ENCODE results near the gene CDYL2. TPM values are rescaled to one million over a fixed set of nuclear protein-coding genes. Genes with fewer than 3 reads are reported as not detected.

Gene CDYL2
- total RNA-seq, 2 experiments from 2014 or later, result 60.8 to 63.2 TPM

GRCh38 chr16:80615735-80616134 lies 188.7 kb downstream of the CDYL2 start:
- Mint-ChIP-seq H3K4me1 (peaks cover 3% of the 10 kb centered on the region), H3K4me3 (no peak overlapping the region), H3K27me3 (no peaks in the 10 kb centered on the region), H3K36me3 (peaks cover 59% of the 10 kb centered on the region), H3K9me3 (ENCODE audit: low read depth) (peaks cover 2% of the 10 kb centered on the region), H3K27ac (no peak overlapping the region)
- ATAC-seq (no peak), DNase-seq (no peak)
- CTCF ChIA-PET, result no interaction called here

DNA sequence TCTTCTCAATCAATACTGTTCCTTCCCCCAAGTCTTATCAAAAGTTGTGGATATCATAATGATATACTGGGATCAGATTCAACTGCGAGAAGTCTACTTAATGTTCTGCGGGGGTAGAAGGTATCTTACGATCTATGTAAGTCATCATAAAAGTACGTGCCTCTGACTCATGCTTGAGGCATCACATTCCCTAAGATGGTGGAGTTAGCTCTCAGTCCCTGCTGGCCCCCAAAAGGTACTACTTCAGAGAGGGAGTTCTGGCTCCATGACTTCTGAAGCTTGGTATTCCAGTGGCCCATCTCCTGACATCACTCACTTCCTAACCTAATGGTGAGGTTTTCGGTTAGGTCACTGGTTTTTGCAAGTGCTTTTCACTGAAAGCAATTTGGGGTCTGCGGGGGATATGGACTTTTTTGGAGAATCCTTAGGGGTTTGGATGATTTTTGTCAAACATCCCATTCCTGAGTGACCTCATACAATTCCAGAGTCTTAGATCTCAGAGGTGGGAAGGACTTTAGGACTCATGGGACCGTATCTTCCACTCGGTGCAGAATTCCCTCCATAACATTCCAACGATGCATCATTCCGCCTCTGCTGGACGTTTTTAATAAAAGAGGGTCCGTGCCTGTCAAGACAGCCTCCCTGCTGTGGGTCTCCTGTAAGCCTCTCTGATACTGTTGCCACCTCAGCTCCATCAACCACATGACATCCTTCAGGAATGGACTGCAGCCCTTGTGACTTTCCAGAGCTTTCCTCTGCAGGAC lies 189.3 kb downstream of the CDYL2 start:
- no peak for ATAC-seq
- no peak overlapping the region for H3K27ac Mint-ChIP-seq
- CTCF ChIA-PET, result interaction anchor here (0.6 to 1.2 kb wide), 4 partner anchors 8 to 294 kb away, joined by 3 read pairs; no protein-coding TSS in a partner anchor
- no peak overlapping the region for H3K4me3 Mint-ChIP-seq
- DNase-seq, result no peak
- H3K9me3 Mint-ChIP-seq (ENCODE audit: low read depth), result peaks cover 2% of the 10 kb centered on the region
- H3K4me1 Mint-ChIP-seq, result peaks cover 3% of the 10 kb centered on the region
- H3K27me3 Mint-ChIP-seq, result no peaks in the 10 kb centered on the region
- peaks cover 59% of the 10 kb centered on the region for H3K36me3 Mint-ChIP-seq

DNA sequence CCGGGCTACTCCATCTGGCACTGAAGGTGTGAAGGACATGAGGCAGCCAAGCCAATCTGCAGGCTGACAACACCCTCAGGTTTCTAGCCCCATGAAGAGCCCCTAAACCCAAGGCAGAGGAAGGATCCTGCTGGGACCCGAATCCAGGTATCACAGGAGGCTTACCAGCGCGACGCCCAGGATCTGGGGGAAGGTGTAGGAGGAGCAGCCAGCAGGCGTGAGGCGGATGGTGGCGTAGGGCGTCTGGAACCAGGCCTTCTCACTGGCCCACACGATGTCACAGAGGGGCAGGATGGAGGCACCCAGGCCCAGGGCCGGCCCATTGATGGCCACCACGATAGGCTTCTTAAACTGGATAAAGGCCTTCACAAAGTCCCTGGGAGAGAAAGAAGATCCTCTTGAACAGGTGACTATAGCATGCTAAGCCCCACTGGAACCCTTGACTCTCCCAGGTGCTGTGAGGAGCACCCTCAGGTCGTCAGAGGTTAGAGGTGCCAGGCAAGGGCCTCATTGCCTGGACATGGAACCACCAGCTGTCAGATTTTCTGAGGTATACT lies 191.9 kb downstream of the CDYL2 start:
- no peaks in the 10 kb centered on the region for H3K27me3 Mint-ChIP-seq
- H3K36me3 Mint-ChIP-seq, result peaks cover 64% of the 10 kb centered on the region
- DNase-seq, result no peak
- no peak overlapping the region for H3K27ac Mint-ChIP-seq
- CTCF ChIA-PET, result no interaction called here
- ATAC-seq, result no peak
- peaks cover 2% of the 10 kb centered on the region for H3K9me3 Mint-ChIP-seq (ENCODE audit: low read depth)
- H3K4me1 Mint-ChIP-seq, result peaks cover 6% of the 10 kb centered on the region
- H3K4me3 Mint-ChIP-seq, result no peak overlapping the region

DNA sequence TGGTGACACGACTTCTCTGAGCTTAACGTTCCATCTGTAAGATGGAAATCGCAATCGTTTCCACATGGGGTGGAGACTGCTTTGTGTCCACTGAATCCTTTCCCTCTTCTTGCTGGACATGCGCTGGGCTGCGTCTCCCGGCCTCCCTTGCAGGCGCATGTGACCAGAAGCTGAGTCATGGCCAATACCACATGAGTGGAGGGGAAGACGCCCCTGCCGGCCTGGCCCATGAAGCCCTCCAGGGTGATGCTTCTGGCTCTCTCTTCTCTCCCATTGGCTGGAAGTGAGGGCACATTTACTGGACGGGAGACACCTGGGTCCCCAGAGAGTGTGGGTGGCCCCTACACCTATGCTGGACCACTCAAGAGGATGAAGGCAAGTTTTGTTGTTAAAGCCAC lies 192.5 kb downstream of the CDYL2 start:
- no peak for ATAC-seq
- CTCF ChIA-PET, result no interaction called here
- no peak overlapping the region for H3K4me3 Mint-ChIP-seq
- DNase-seq, result no peak
- H3K27me3 Mint-ChIP-seq, result no peaks in the 10 kb centered on the region
- H3K4me1 Mint-ChIP-seq, result peaks cover 9% of the 10 kb centered on the region
- peaks cover 2% of the 10 kb centered on the region for H3K9me3 Mint-ChIP-seq (ENCODE audit: low read depth)
- H3K27ac Mint-ChIP-seq, result no peak overlapping the region
- peaks cover 67% of the 10 kb centered on the region for H3K36me3 Mint-ChIP-seq

- CTCF ChIA-PET, result interaction anchor here (1.6 kb wide), 1 partner anchor 85 kb away, joined by 3 read pairs; no protein-coding TSS in a partner anchor
- H3K4me1 Mint-ChIP-seq, result peaks cover 14% of the 10 kb centered on the region
- no peak overlapping the region for H3K4me3 Mint-ChIP-seq
- ATAC-seq, result no peak
- DNase-seq, result no peak
- peaks cover 69% of the 10 kb centered on the region for H3K36me3 Mint-ChIP-seq
- H3K27me3 Mint-ChIP-seq, result no peaks in the 10 kb centered on the region
- H3K9me3 Mint-ChIP-seq (ENCODE audit: low read depth), result peaks cover 5% of the 10 kb centered on the region
- no peak overlapping the region for H3K27ac Mint-ChIP-seq
Observed at GRCh38 chr16:80611171-80611929, 193.0 kb downstream of the CDYL2 start.

DNA sequence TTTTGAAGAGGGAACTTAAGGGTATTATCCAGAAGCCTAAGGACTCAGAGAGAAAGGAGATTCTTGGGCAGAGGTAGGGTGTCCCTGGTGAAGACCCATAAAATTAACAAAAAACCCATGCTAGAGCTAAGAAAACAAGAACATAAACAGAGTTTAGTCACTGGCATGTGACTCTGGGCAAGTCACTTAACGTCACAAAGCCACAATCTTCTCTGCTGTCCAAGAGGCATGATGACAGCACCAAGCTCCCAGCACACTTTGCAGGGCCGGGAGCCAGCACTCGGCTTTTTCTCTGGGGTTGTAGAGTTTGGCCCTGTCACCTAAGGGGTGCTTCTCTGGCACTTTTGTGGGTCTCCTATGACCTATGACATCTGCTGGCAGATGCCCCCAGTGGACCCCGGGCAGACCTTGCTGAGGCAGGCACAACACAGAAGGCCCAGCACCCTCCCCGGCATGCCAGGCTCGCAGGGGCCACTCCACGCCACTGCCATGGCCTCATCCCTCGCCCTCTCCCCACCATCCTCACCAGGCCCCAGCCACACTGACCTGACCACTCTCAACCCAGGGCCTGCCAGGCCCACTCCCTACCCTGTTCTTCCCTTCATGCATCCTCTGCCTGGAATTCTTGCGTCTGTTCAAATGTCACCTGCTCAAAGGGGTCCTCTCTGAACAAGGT lies 193.8 kb downstream of the CDYL2 start:
- H3K4me1 Mint-ChIP-seq, result peaks cover 19% of the 10 kb centered on the region
- H3K27me3 Mint-ChIP-seq, result no peaks in the 10 kb centered on the region
- H3K36me3 Mint-ChIP-seq, result peaks cover 70% of the 10 kb centered on the region
- DNase-seq, result no peak
- no peak for ATAC-seq
- peaks cover 5% of the 10 kb centered on the region for H3K9me3 Mint-ChIP-seq (ENCODE audit: low read depth)
- H3K27ac Mint-ChIP-seq, result no peak overlapping the region
- H3K4me3 Mint-ChIP-seq, result no peak overlapping the region
- CTCF ChIA-PET, result interaction anchor here (1.6 kb wide), 1 partner anchor 84 kb away, joined by 3 read pairs; no protein-coding TSS in a partner anchor

GRCh38 chr16:80608946-80609345 lies 195.5 kb downstream of the CDYL2 start:
- H3K27ac Mint-ChIP-seq, result no peak overlapping the region
- H3K9me3 Mint-ChIP-seq (ENCODE audit: low read depth), result peaks cover 3% of the 10 kb centered on the region
- H3K4me3 Mint-ChIP-seq, result no peak overlapping the region
- no peak for ATAC-seq
- peaks cover 18% of the 10 kb centered on the region for H3K4me1 Mint-ChIP-seq
- H3K27me3 Mint-ChIP-seq, result no peaks in the 10 kb centered on the region
- CTCF ChIA-PET, result interaction anchor here (1.0 kb wide), 1 partner anchor 82 kb away, joined by 3 read pairs; no protein-coding TSS in a partner anchor
- no peak for DNase-seq
- peaks cover 70% of the 10 kb centered on the region for H3K36me3 Mint-ChIP-seq

- Mint-ChIP-seq H3K9me3 (ENCODE audit: low read depth) (peaks cover 3% of the 10 kb centered on the region), H3K27ac (no peak overlapping the region), H3K27me3 (no peaks in the 10 kb centered on the region), H3K36me3 (peaks cover 75% of the 10 kb centered on the region), H3K4me1 (peaks cover 20% of the 10 kb centered on the region), H3K4me3 (no peak overlapping the region)
- ATAC-seq, result no peak
- DNase-seq, result no peak
- CTCF ChIA-PET, result no interaction called here
Observed at GRCh38 chr16:80607204-80607603, 197.2 kb downstream of the CDYL2 start.

DNA sequence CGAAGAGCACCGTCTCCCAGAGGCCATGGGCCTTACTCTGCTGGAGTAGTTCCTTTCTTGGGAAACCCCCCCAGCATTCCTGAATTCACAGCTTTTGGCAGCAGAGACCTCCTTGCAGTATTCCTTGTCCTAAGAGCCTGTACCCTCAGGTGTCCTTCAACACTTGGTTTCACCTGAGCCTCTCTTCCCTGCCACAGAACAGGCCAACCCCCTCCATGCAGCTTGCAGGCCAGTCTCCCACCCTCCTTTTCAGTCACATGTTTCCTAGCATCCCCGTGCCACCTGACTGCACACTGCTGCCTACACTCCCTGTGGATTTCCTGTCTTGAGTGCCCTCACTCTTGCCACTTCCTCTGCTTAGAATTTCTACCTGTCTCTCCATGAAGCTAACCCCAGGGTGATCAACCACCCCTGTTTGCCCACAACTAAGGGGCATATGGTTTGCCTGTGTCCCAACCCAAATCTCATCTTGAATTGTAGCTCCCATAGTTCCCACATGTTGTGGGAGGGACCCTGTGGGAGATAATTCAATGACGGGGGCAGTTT lies 198.1 kb downstream of the CDYL2 start:
- CTCF ChIA-PET, result interaction anchor here (1.7 kb wide), 1 partner anchor 79 kb away, joined by 5 read pairs; no protein-coding TSS in a partner anchor
- no peak for ATAC-seq
- peaks cover 74% of the 10 kb centered on the region for H3K36me3 Mint-ChIP-seq

DNA sequence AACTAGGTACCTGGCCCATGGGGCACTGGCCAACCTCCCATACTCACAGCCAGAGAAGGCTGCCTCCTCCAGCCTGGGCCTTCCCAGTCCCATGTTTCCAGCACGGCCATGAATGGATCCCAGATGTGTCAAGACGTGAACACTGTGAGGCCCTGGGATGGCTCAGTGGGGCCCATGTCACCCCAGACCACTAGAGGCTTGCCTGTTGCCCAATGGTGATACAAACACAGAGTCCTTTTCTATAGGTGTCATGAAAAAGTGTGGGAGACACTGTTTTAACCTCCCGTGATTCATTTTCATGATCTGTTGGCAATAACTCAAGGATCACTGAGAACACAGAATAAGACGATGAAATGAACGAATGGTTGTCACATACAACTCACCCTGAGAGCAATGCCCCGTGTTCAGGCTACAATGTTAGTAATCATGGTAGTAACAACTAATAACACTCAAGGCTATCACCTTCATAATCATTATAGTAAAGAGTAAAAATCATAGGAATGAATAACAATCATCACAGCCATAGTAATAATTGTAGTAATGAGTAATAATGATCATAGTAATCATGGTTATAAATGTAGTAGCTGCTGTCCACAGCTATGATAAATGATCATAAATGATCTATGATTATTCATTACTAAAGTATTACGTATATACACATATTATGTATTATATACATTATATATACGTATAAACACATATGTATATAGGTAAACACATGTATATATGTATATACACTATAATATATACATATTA lies 199.6 kb downstream of the CDYL2 start:
- no peak for DNase-seq
- Mint-ChIP-seq H3K36me3 (peaks cover 71% of the 10 kb centered on the region), H3K4me3 (no peak overlapping the region), H3K4me1 (peaks cover 22% of the 10 kb centered on the region), H3K27ac (no peak overlapping the region), H3K9me3 (ENCODE audit: low read depth) (peaks cover 4% of the 10 kb centered on the region), H3K27me3 (no peaks in the 10 kb centered on the region)
- ATAC-seq, result no peak
- CTCF ChIA-PET, result no interaction called here

More for the DNA sequence above, 198.1 kb downstream of the CDYL2 start:
- Mint-ChIP-seq H3K9me3 (ENCODE audit: low read depth) (peaks cover 3% of the 10 kb centered on the region), H3K27ac (peak overlapping the region; percentile 41), H3K4me3 (no peak overlapping the region), H3K27me3 (no peaks in the 10 kb centered on the region), H3K4me1 (peaks cover 20% of the 10 kb centered on the region)
- no peak for DNase-seq

- no peak for DNase-seq
- no peak overlapping the region for H3K27ac Mint-ChIP-seq
- ATAC-seq, result no peak
Observed at GRCh38 chr16:80602894-80603293, 201.5 kb downstream of the CDYL2 start.

GRCh38 chr16:80601182-80601581 lies 203.2 kb downstream of the CDYL2 start:
- Mint-ChIP-seq H3K9me3 (ENCODE audit: low read depth) (peaks cover 10% of the 10 kb centered on the region), H3K4me3 (no peak overlapping the region), H3K27ac (no peak overlapping the region), H3K27me3 (no peaks in the 10 kb centered on the region), H3K36me3 (peaks cover 65% of the 10 kb centered on the region), H3K4me1 (peaks cover 8% of the 10 kb centered on the region)
- DNase-seq (no peak), ATAC-seq (no peak)
- CTCF ChIA-PET, result no interaction called here

More at GRCh38 chr16:80602894-80603293, 201.5 kb downstream of the CDYL2 start:
- Mint-ChIP-seq H3K4me3 (no peak overlapping the region), H3K36me3 (peaks cover 71% of the 10 kb centered on the region), H3K27me3 (no peaks in the 10 kb centered on the region), H3K9me3 (ENCODE audit: low read depth) (peaks cover 4% of the 10 kb centered on the region), H3K4me1 (peaks cover 22% of the 10 kb centered on the region)
- CTCF ChIA-PET, result interaction anchor here (1.0 to 2.2 kb wide), 2 partner anchors 12 to 75 kb away, joined by 3 to 8 read pairs; no protein-coding TSS in a partner anchor
